Neural cell (in vitro differentiated cells): Measurements from ENCODE around the gene HOXD8. TPM values are rescaled to one million over a fixed set of nuclear protein-coding genes. Genes with fewer than 3 reads are reported as not detected.

ENCODE experiments used
- H2AFZ ChIP-seq: fragments of 200-600, 300-800 bp; sonication (generic), shearing (Covaris generic); 2 replicates; pipeline ENCODE4 v1.6.0; 2014; ENCODE audit warnings: low read depth, mild to moderate bottlenecking, antibody characterized with exemption, low read length, moderate library complexity
- H3F3A ChIP-seq: fragments of 200-600 bp; shearing (Covaris generic); 2 replicates; pipeline ENCODE4 v1.6.1; 2016; ENCODE audit warnings: mild to moderate bottlenecking, moderate library complexity, mixed read lengths, antibody characterized with exemption, low read length; ENCODE audit not compliant: insufficient read depth, poor library complexity, severe bottlenecking
- H3K27ac ChIP-seq: fragments of 200-600, 300-800 bp; sonication (generic), shearing (Covaris generic); 2 replicates; pipeline ENCODE4 v1.5.1; 2014; ENCODE audit warnings: mild to moderate bottlenecking, low read length, moderate library complexity
- H3K27me3 ChIP-seq: fragments of 300-800, 200-600 bp; sonication (generic), shearing (Covaris generic); 2 replicates; pipeline ENCODE4 v1.6.0; 2014; ENCODE audit warnings: mild to moderate bottlenecking, low read depth, low read length, moderate library complexity; ENCODE audit not compliant: insufficient read depth
- H3K36me3 ChIP-seq: fragments of 300-800, 200-600 bp; sonication (generic), shearing (Covaris generic); 2 replicates; pipeline ENCODE4 v1.5.1; 2014; ENCODE audit warnings: mild to moderate bottlenecking, antibody characterized with exemption, low read length, moderate library complexity; ENCODE audit not compliant: insufficient read depth
- H3K4me2 ChIP-seq: fragments of 300-800, 200-600 bp; sonication (generic), shearing (Covaris generic); 2 replicates; pipeline ENCODE4 v1.6.0; 2014; ENCODE audit warnings: mild to moderate bottlenecking, low read length
- H3K4me3 ChIP-seq: fragments of 300-800, 200-600 bp; sonication (generic), shearing (Covaris generic); 2 replicates; pipeline ENCODE4 v1.5.1; 2014; ENCODE audit warnings: mild to moderate bottlenecking, low read length, moderate library complexity
- H3K79me2 ChIP-seq: fragments of 200-600 bp; shearing (Covaris generic); replicated peaks from 2 replicates; pipeline ENCODE4 v1.6.0; 2014; ENCODE audit warnings: mild to moderate bottlenecking, low read length, moderate library complexity; ENCODE audit not compliant: insufficient read depth
- H3K9ac ChIP-seq: fragments of 300-800, 200-600 bp; sonication (generic), shearing (Covaris generic); 2 replicates; pipeline ENCODE4 v1.6.1; 2016; ENCODE audit warnings: mild to moderate bottlenecking, low read length, mixed read lengths
- H3K9me2 ChIP-seq: fragments of 200-600 bp; shearing (Covaris generic); 2 replicates; pipeline ENCODE4 v1.6.1; 2016; ENCODE audit warnings: mild to moderate bottlenecking, low read length, mixed read lengths; ENCODE audit not compliant: insufficient read depth
- H3K9me3 ChIP-seq: fragments of 200-600, 300-800 bp; sonication (generic), shearing (Covaris generic); 2 replicates; pipeline ENCODE4 v1.6.1; 2016; ENCODE audit warnings: mild to moderate bottlenecking, mixed run types, low read length, moderate library complexity, mixed read lengths
- H4K20me1 ChIP-seq: fragments of 200-600 bp; shearing (Covaris generic); 2 replicates; pipeline ENCODE4 v1.6.1; 2016; ENCODE audit warnings: mild to moderate bottlenecking, mixed run types; ENCODE audit not compliant: insufficient read depth
- CTCF ChIP-seq: fragments of 450-650 bp; IDR thresholded peaks from 2 replicates; pipeline ENCODE4 v1.5.1; 2014; ENCODE audit warnings: antibody characterized with exemption, mild to moderate bottlenecking, moderate library complexity; ENCODE audit not compliant: poor library complexity, severe bottlenecking
- EP300 ChIP-seq: fragments of 450-650 bp; conservative IDR thresholded peaks from 2 replicates; pipeline ENCODE4 v1.6.1; 2014; ENCODE audit warnings: antibody characterized with exemption, mild to moderate bottlenecking, moderate library complexity; ENCODE audit not compliant: poor library complexity, severe bottlenecking
- EZH2 ChIP-seq: fragments of 200-600, 300-800 bp; shearing (Covaris generic), sonication (generic); IDR thresholded peaks from 2 replicates; pipeline ENCODE4 v1.6.1; 2014; ENCODE audit warnings: antibody characterized with exemption, low read length, borderline replicate concordance, mild to moderate bottlenecking; ENCODE audit not compliant: insufficient read depth, poor library complexity, severe bottlenecking
- MXI1 ChIP-seq: fragments of 450-650 bp; conservative IDR thresholded peaks from 2 replicates; pipeline ENCODE4 v1.6.1; 2014; ENCODE audit warnings: antibody characterized with exemption, mild to moderate bottlenecking; ENCODE audit not compliant: poor library complexity, severe bottlenecking
- POLR2AphosphoS5 ChIP-seq: IDR thresholded peaks from 2 replicates; pipeline ENCODE4 v1.6.1; 2012
- RAD21 ChIP-seq: fragments of 450-650 bp; conservative IDR thresholded peaks from 2 replicates; pipeline ENCODE4 v1.6.1; 2014; ENCODE audit warnings: antibody characterized with exemption, mild to moderate bottlenecking, moderate library complexity
- REST ChIP-seq: IDR thresholded peaks from 2 replicates; pipeline ENCODE4 v1.6.1; 2012; ENCODE audit warnings: borderline replicate concordance
- SMC3 ChIP-seq: fragments of 450-650 bp; conservative IDR thresholded peaks from 2 replicates; pipeline ENCODE4 v1.6.1; 2014; ENCODE audit warnings: antibody characterized with exemption, mild to moderate bottlenecking, moderate library complexity; ENCODE audit not compliant: poor library complexity
- TAF1 ChIP-seq: IDR thresholded peaks from 2 replicates; pipeline ENCODE4 v1.6.1; 2012; ENCODE audit warnings: low read depth
- polyA plus RNA-seq: library from polyadenylated mRNA; depleted of rRNA; stranded (reverse); fragments of >200 nt; gene quantifications from 2 replicates; pipeline ENCODE4 v1.2.3, GENCODE V29; 2014

HOXD8 gene
- polyA plus RNA-seq, 1 donor from 2014 or later = not detected

GRCh38 chr2:176107731-176108181 is 21.7 kb upstream of the HOXD8 start:
- no peaks in the 10 kb centered on the region for H4K20me1 ChIP-seq
- no peak overlapping the region for H3K4me3 ChIP-seq
- H3K4me2 ChIP-seq = no peak overlapping the region

GRCh38 chr2:176109192-176109901 is 20.2 kb upstream of the HOXD8 start:
- Histone ChIP-seq H3K27me3 (peaks cover 96% of the 10 kb centered on the region), H4K20me1 (no peaks in the 10 kb centered on the region), H3K36me3 (no peaks in the 10 kb centered on the region), H3K9me3 (peaks cover 10% of the 10 kb centered on the region), H3K27ac (no peak overlapping the region), H2AFZ (no peak overlapping the region), H3K4me3 (no peak overlapping the region), H3F3A (no peaks in the 10 kb centered on the region), H3K9me2 (no peaks in the 10 kb centered on the region), H3K79me2 (no peaks in the 10 kb centered on the region), H3K9ac (no peak overlapping the region), H3K4me2 (no peak overlapping the region)
- TF ChIP-seq EZH2 (no peak), TAF1 (no peak), MXI1 (no peak), EP300 (no peak), SMC3 (no peak), POLR2AphosphoS5 (no peak), CTCF (no peak), RAD21 (no peak)

More at GRCh38 chr2:176107731-176108181, 21.7 kb upstream of the HOXD8 start:
- peaks cover 96% of the 10 kb centered on the region for H3K27me3 ChIP-seq
- no peak overlapping the region for H2AFZ ChIP-seq
- H3F3A ChIP-seq = no peaks in the 10 kb centered on the region
- no peaks in the 10 kb centered on the region for H3K79me2 ChIP-seq
- H3K27ac ChIP-seq = no peak overlapping the region
- H3K9me3 ChIP-seq = peaks cover 3% of the 10 kb centered on the region
- H3K9ac ChIP-seq = no peak overlapping the region
- H3K9me2 ChIP-seq = no peaks in the 10 kb centered on the region
- H3K36me3 ChIP-seq = no peaks in the 10 kb centered on the region
- TF ChIP-seq RAD21 (no peak), TAF1 (no peak), REST (no peak), EP300 (no peak), CTCF (no peak)
